Esophagus squamous epithelium (tissue), 4 donors: ENCODE data around the gene GPR21.

Experiments
- CTCF ChIP-seq, 6 experiments: fragments of 450-650 bp in 4 of 6; fragments of 200-600 bp in 2 of 6; sonication (generic) in 2 of 6; IDR thresholded peaks; one replicate each; pipeline ENCODE4 v1.5.1; 2016 to 2019; ENCODE audit warnings: antibody characterized with exemption in 6 of 6, mild to moderate bottlenecking in 4 of 6, moderate library complexity in 4 of 6
- POLR2A ChIP-seq, 4 donors: fragments of 450-650 bp; IDR thresholded peaks; one replicate each; pipeline ENCODE4 v1.6.1; 2017; ENCODE audit warnings: antibody characterized with exemption in 4 of 4, mild to moderate bottlenecking in 4 of 4, moderate library complexity in 3 of 4

- TF ChIP-seq CTCF (IDR thresholded peaks at IDR 0.05) (no peak), POLR2A (IDR thresholded peaks at IDR 0.05) (no peak)
Observed at GRCh38 chr9:122998448-122998847, 35.0 kb upstream of the GPR21 start.
